Liver (tissue), 9 donors: Measurements from ENCODE around the gene ZSWIM7. TPM values are rescaled to one million over a fixed set of nuclear protein-coding genes. Genes with fewer than 3 reads are reported as not detected.

ENCODE experiments used
- DNase-seq: peaks from one replicate; pipeline ENCODE4 v3.0.0-alpha.2; 2017; ENCODE audit warnings: low spot score
- H3K27ac ChIP-seq, 2 donors: one replicate each; pipeline ENCODE4 v1.7.0; 2013; ENCODE audit warnings: inconsistent platforms in 2 of 2, low read length in 2 of 2, control low read depth in 1 of 2, low read depth in 1 of 2, mild to moderate bottlenecking in 1 of 2
- H3K27me3 ChIP-seq, 4 donors: one replicate each; pipeline versions ENCODE4 v1.6.1 to v1.7.0; 2013; ENCODE audit warnings: low read length in 3 of 4, inconsistent platforms in 1 of 4, mild to moderate bottlenecking in 1 of 4, moderate library complexity in 1 of 4; ENCODE audit not compliant: control insufficient read depth in 4 of 4, insufficient read depth in 4 of 4
- H3K36me3 ChIP-seq, 4 donors: one replicate each; pipeline versions ENCODE4 v1.6.1 to v1.7.0; 2013; ENCODE audit warnings: low read length in 3 of 4, mild to moderate bottlenecking in 3 of 4, low read depth in 1 of 4, moderate library complexity in 1 of 4; ENCODE audit not compliant: control insufficient read depth in 4 of 4, insufficient read depth in 3 of 4
- H3K4me1 ChIP-seq, 4 donors: one replicate each; pipeline versions ENCODE4 v1.6.1 to v1.7.0; 2013; ENCODE audit warnings: low read length in 3 of 4, mild to moderate bottlenecking in 3 of 4, moderate library complexity in 1 of 4; ENCODE audit not compliant: control insufficient read depth in 4 of 4, insufficient read depth in 4 of 4
- H3K4me3 ChIP-seq, 3 donors: one replicate each; pipeline versions ENCODE4 v1.6.1 to v1.7.0; 2013; ENCODE audit warnings: low read length in 3 of 3, control low read depth in 1 of 3, low read depth in 1 of 3, mild to moderate bottlenecking in 1 of 3
- H3K9ac ChIP-seq, 2 donors: one replicate each; pipeline ENCODE4 v1.7.0; 2013; ENCODE audit warnings: low read length in 2 of 2, mild to moderate bottlenecking in 2 of 2, moderate library complexity in 2 of 2, control low read depth in 1 of 2, low read depth in 1 of 2
- H3K9me3 ChIP-seq, 4 donors: one replicate each; pipeline versions ENCODE4 v1.6.1 to v1.7.0; 2013; ENCODE audit warnings: low read length in 3 of 4; ENCODE audit not compliant: control insufficient read depth in 4 of 4
- ATF3 ChIP-seq: IDR thresholded peaks from 2 replicates; pipeline ENCODE4 v1.6.1; 2016; ENCODE audit warnings: antibody characterized with exemption
- EGR1 ChIP-seq, 2 donors: IDR thresholded peaks; 2 replicates each; pipeline ENCODE4 v1.6.1; 2016 to 2018; ENCODE audit warnings: antibody characterized with exemption in 2 of 2, low read depth in 2 of 2
- FOXA1 ChIP-seq: IDR thresholded peaks from 2 replicates; pipeline ENCODE4 v1.6.1; 2016; ENCODE audit warnings: antibody characterized with exemption
- FOXA2 ChIP-seq: IDR thresholded peaks from 2 replicates; pipeline ENCODE4 v1.6.1; 2016; ENCODE audit warnings: antibody characterized with exemption
- HNF4G ChIP-seq: IDR thresholded peaks from 2 replicates; pipeline ENCODE4 v1.6.1; 2016; ENCODE audit warnings: antibody characterized with exemption
- JUND ChIP-seq, 2 donors: IDR thresholded peaks; 2 replicates each; pipeline ENCODE4 v1.6.1; 2016; ENCODE audit warnings: antibody characterized with exemption in 2 of 2
- MAX ChIP-seq: IDR thresholded peaks from 2 replicates; pipeline ENCODE4 v1.6.1; 2016; ENCODE audit warnings: antibody characterized with exemption
- NR2F2 ChIP-seq: IDR thresholded peaks from 2 replicates; pipeline ENCODE4 v1.6.1; 2016; ENCODE audit warnings: antibody characterized with exemption
- RAD21 ChIP-seq, 2 donors: IDR thresholded peaks; 2 replicates each; pipeline ENCODE4 v1.6.1; 2016; ENCODE audit warnings: antibody characterized with exemption in 2 of 2, mild to moderate bottlenecking in 2 of 2
- RXRA ChIP-seq, 2 donors: IDR thresholded peaks; 2 replicates each; pipeline ENCODE4 v1.6.1; 2017 to 2018; ENCODE audit warnings: antibody characterized with exemption in 2 of 2, mild to moderate bottlenecking in 1 of 2
- SP1 ChIP-seq: IDR thresholded peaks from 2 replicates; pipeline ENCODE4 v1.6.1; 2018; ENCODE audit warnings: antibody characterized with exemption, mild to moderate bottlenecking
- TAF1 ChIP-seq: conservative IDR thresholded peaks from 2 replicates; pipeline ENCODE4 v1.6.1; 2016; ENCODE audit warnings: antibody characterized with exemption, mild to moderate bottlenecking
- YY1 ChIP-seq: IDR thresholded peaks from 2 replicates; pipeline ENCODE4 v1.6.1; 2016; ENCODE audit warnings: antibody characterized with exemption, mild to moderate bottlenecking
- WGBS: extraction: QIAGEN DNeasy Blood & Tissue Kit; methylation state at CpG from one replicate; pipeline ENCODE4 v1.1.7; 2013; 5-methylcytosine and 5-hydroxymethylcytosine counted together
- polyA plus RNA-seq, 2 donors: library from polyadenylated mRNA; stranded (reverse) in 1 of 2; unstranded in 1 of 2; fragments of 200-250 nt in 1 of 2; fragments of >200 nt in 1 of 2; fragmentation: Nextera tagmentation in 1 of 2; extraction: Ambion mirVana in 1 of 2; gene quantifications; one replicate each; pipeline versions ENCODE4 v1.2.1 to v1.2.3, GENCODE V29; 2013 to 2015
- total RNA-seq, 2 donors: library from RNA; depleted of rRNA; stranded (reverse); fragments of >200 nt; gene quantifications; one replicate each; pipeline ENCODE4 v1.2.3, GENCODE V29; 2014
- TF ChIP-seq, protein P1 (sequence below): IDR thresholded peaks from 2 replicates; pipeline ENCODE4 v1.6.1; 2016; ENCODE audit warnings: antibody characterized with exemption, mild to moderate bottlenecking
- TF ChIP-seq, protein P2 (sequence below): IDR thresholded peaks from 2 replicates; pipeline ENCODE4 v1.6.1; 2016; ENCODE audit warnings: antibody characterized with exemption
- TF ChIP-seq, protein P3 (sequence below): fragments of 150-350 bp; IDR thresholded peaks from 2 replicates; pipeline ENCODE4 v1.5.1; 2017; ENCODE audit warnings: improper control_type of control experiment, low read depth, low read length; ENCODE audit not compliant: missing input control
- donor health status: healthy.
- donor health status: healthy.
- donor health status: healthy.
- donor health status: healthy.
- donor health status: healthy.

ZSWIM7 gene
- total and polyA plus RNA-seq, 4 donors: 7.1 to 27.0 (median 13.8) TPM

DNA sequence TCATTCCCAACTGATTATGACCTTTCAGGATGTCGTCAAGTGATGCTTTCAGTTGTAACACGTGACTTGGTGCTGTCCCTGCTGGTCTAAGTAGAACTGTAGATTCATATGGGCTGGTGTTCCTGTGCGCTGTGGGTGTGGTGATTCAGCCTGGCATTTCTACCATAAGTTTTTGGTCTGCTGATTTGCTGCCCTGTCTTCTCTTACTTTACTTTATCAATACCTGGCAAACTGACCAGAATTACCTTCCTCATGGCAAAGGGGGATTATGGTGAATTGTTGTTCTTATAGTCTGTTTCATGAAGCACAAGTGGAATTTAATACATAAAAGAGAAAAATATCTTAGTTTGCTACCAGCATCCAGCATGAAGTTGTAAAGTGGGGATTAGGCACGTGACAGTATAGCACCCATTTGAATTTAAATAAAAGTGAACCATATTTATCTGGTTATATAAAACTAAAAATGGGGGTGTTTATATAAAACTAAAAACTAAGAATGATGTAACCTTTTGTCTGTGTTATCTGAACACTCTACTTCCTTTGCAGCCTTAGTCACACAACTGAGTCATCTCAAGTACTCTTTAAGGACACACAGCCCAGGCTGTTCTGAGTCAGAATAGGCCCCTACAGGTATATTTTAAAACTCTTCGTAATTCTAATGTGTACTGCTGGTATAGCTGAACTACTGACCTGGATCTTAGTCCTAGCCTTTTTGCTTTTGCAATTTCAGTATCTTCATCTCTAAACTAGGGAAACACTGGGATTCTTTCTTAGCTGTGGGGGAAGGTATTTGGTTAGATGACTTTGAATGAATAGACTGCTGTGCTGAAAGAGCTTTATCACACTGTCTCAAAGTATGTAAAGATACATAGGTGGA is 28.4 kb upstream of the ZSWIM7 start:
- TF ChIP-seq HNF4G: no peak
- TF ChIP-seq JUND (IDR thresholded peaks at IDR 0.05): peak in 1 of 2 donors; percentile 42
- TF ChIP-seq ATF3: no peak
- TF ChIP-seq YY1: no peak
- TF ChIP-seq NR2F2: no peak
- no peak for TF ChIP-seq TAF1
- Histone ChIP-seq H3K27me3 (no peaks in the 10 kb centered on the region), H3K9me3 (no peaks in the 10 kb centered on the region), H3K9ac (no peak overlapping the region), H3K4me3 (no peak overlapping the region), H3K27ac (peak overlapping the region in 1 of 2 donors; percentile 54), H3K36me3 (peaks cover 8 to 85% (median 73%) of the 10 kb centered on the region in 4 donors), H3K4me1 (peaks cover 0 to 2% (median 0%) of the 10 kb centered on the region in 4 donors)
- no peak for DNase-seq
- 86% methylated on average over 5 of the region's 5 CpGs for WGBS

GRCh38 chr17:16026895-16027294 is 27.4 kb upstream of the ZSWIM7 start:
- no peak overlapping the region for H3K9ac ChIP-seq
- TF ChIP-seq YY1 (no peak), ATF3 (no peak), HNF4G (no peak), SP1 (no peak), NR2F2 (no peak), MAX (no peak), FOXA1 (no peak), EGR1 (IDR thresholded peaks at IDR 0.05; ENCODE audit: low read depth in 2 of 2) (no peak), FOXA2 (no peak), JUND (IDR thresholded peaks at IDR 0.05) (no peak), RXRA (IDR thresholded peaks at IDR 0.05) (no peak), TAF1 (no peak), RAD21 (IDR thresholded peaks at IDR 0.05) (no peak)
- TF ChIP-seq, protein P1, sequence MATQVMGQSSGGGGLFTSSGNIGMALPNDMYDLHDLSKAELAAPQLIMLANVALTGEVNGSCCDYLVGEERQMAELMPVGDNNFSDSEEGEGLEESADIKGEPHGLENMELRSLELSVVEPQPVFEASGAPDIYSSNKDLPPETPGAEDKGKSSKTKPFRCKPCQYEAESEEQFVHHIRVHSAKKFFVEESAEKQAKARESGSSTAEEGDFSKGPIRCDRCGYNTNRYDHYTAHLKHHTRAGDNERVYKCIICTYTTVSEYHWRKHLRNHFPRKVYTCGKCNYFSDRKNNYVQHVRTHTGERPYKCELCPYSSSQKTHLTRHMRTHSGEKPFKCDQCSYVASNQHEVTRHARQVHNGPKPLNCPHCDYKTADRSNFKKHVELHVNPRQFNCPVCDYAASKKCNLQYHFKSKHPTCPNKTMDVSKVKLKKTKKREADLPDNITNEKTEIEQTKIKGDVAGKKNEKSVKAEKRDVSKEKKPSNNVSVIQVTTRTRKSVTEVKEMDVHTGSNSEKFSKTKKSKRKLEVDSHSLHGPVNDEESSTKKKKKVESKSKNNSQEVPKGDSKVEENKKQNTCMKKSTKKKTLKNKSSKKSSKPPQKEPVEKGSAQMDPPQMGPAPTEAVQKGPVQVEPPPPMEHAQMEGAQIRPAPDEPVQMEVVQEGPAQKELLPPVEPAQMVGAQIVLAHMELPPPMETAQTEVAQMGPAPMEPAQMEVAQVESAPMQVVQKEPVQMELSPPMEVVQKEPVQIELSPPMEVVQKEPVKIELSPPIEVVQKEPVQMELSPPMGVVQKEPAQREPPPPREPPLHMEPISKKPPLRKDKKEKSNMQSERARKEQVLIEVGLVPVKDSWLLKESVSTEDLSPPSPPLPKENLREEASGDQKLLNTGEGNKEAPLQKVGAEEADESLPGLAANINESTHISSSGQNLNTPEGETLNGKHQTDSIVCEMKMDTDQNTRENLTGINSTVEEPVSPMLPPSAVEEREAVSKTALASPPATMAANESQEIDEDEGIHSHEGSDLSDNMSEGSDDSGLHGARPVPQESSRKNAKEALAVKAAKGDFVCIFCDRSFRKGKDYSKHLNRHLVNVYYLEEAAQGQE: no peak
- TF ChIP-seq, protein P2, sequence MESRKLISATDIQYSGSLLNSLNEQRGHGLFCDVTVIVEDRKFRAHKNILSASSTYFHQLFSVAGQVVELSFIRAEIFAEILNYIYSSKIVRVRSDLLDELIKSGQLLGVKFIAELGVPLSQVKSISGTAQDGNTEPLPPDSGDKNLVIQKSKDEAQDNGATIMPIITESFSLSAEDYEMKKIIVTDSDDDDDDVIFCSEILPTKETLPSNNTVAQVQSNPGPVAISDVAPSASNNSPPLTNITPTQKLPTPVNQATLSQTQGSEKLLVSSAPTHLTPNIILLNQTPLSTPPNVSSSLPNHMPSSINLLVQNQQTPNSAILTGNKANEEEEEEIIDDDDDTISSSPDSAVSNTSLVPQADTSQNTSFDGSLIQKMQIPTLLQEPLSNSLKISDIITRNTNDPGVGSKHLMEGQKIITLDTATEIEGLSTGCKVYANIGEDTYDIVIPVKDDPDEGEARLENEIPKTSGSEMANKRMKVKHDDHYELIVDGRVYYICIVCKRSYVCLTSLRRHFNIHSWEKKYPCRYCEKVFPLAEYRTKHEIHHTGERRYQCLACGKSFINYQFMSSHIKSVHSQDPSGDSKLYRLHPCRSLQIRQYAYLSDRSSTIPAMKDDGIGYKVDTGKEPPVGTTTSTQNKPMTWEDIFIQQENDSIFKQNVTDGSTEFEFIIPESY: no peak
- TF ChIP-seq, protein P3, sequence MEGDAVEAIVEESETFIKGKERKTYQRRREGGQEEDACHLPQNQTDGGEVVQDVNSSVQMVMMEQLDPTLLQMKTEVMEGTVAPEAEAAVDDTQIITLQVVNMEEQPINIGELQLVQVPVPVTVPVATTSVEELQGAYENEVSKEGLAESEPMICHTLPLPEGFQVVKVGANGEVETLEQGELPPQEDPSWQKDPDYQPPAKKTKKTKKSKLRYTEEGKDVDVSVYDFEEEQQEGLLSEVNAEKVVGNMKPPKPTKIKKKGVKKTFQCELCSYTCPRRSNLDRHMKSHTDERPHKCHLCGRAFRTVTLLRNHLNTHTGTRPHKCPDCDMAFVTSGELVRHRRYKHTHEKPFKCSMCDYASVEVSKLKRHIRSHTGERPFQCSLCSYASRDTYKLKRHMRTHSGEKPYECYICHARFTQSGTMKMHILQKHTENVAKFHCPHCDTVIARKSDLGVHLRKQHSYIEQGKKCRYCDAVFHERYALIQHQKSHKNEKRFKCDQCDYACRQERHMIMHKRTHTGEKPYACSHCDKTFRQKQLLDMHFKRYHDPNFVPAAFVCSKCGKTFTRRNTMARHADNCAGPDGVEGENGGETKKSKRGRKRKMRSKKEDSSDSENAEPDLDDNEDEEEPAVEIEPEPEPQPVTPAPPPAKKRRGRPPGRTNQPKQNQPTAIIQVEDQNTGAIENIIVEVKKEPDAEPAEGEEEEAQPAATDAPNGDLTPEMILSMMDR: no peak
- peaks cover 0 to 2% (median 0%) of the 10 kb centered on the region in 4 donors for H3K4me1 ChIP-seq
- 96% methylated on average over 5 of the region's 5 CpGs for WGBS
- H3K9me3 ChIP-seq: no peaks in the 10 kb centered on the region
- DNase-seq: no peak
- H3K27me3 ChIP-seq: no peaks in the 10 kb centered on the region
- peaks cover 8 to 75% (median 68%) of the 10 kb centered on the region in 4 donors for H3K36me3 ChIP-seq
- peak overlapping the region in 1 of 2 donors; percentile 54 for H3K27ac ChIP-seq
- no peak overlapping the region for H3K4me3 ChIP-seq
